GM18873 (cell line): Measurements from ENCODE around the gene SF1.

Source experiments
- ATAC-seq: cut with Tn5 transposase; IDR thresholded peaks from one replicate; pipeline ENCODE4 v1.9.1; 2021; ENCODE audit warnings: mild to moderate bottlenecking, moderate library complexity, moderate number of reproducible peaks; ENCODE audit not compliant: unreplicated experiment, low FRiP score

SF1 gene

GRCh38 chr11:64728757-64729365 lies 49.5 kb downstream of the SF1 start:
- ATAC-seq, result no peak

GRCh38 chr11:64726867-64727530 lies 51.3 kb downstream of the SF1 start:
- ATAC-seq, result no peak

- no peak for ATAC-seq
Observed at GRCh38 chr11:64726211-64726641, 52.1 kb downstream of the SF1 start.

GRCh38 chr11:64724863-64725532 lies 53.3 kb downstream of the SF1 start:
- no peak for ATAC-seq

- no peak for ATAC-seq
Observed at GRCh38 chr11:64723907-64724862, 54.2 kb downstream of the SF1 start.

GRCh38 chr11:64723117-64723906 lies 55.0 kb downstream of the SF1 start, which contains the start of gene NRXN2:
TSS of gene NRXN2 (minus strand) at chr11:64723197. CDS start at chr11:64713699, 9,498 bp downstream.
- no peak for ATAC-seq

GRCh38 chr11:64722141-64723065 lies 55.9 kb downstream of the SF1 start:
- ATAC-seq, result no peak

- no peak for ATAC-seq
Observed at GRCh38 chr11:64721359-64721699, 57.0 kb downstream of the SF1 start.

- ATAC-seq, result no peak
Observed at GRCh38 chr11:64720640-64721358, 57.5 kb downstream of the SF1 start.

- ATAC-seq, result no peak
Observed at GRCh38 chr11:64720167-64720566, 58.2 kb downstream of the SF1 start.

GRCh38 chr11:64719406-64719805 lies 58.9 kb downstream of the SF1 start:
- no peak for ATAC-seq

GRCh38 chr11:64718780-64719124 lies 59.6 kb downstream of the SF1 start:
- ATAC-seq, result no peak

GRCh38 chr11:64718084-64718779 lies 60.1 kb downstream of the SF1 start:
- ATAC-seq, result no peak

- no peak for ATAC-seq
Observed at GRCh38 chr11:64717268-64717578, 61.1 kb downstream of the SF1 start.

- ATAC-seq, result no peak
Observed at GRCh38 chr11:64716473-64717267, 61.7 kb downstream of the SF1 start.

- no peak for ATAC-seq
Observed at GRCh38 chr11:64715756-64716472, 62.4 kb downstream of the SF1 start.
